SHP77 (cell line): Measurements from ENCODE around the gene PACSIN2.
A peak's percentile ranks its signal among the peaks of the same experiment; 100 is the strongest.
"Not testable (repeated sequence)": the region's sequence is repeated elsewhere in the genome, so short reads cannot be mapped to it uniquely, and the experiment has no call there.

Experiments
- DNase-seq, 2 experiments: peaks; one replicate each; lab custom pipeline; 2025; lab: John Stamatoyannopoulos, UW

PACSIN2 gene

GRCh38 chr22:42964994-42965699, 49.8 kb downstream of the PACSIN2 start:
- peak; percentile 45 to 52 for DNase-seq

- DNase-seq, result no peak
Observed at GRCh38 chr22:42963231-42963595, 51.7 kb downstream of the PACSIN2 start.

- no peak for DNase-seq
Observed at GRCh38 chr22:42962295-42963230, 52.4 kb downstream of the PACSIN2 start.

- no peak for DNase-seq
Observed at GRCh38 chr22:42961810-42962209, 53.1 kb downstream of the PACSIN2 start.

GRCh38 chr22:42961400-42961690, 53.6 kb downstream of the PACSIN2 start:
- not testable (repeated sequence) for DNase-seq

- DNase-seq, result no peak
Observed at GRCh38 chr22:42960531-42961399, 54.2 kb downstream of the PACSIN2 start.

GRCh38 chr22:42959576-42960509, 55.1 kb downstream of the PACSIN2 start:
- DNase-seq, result peak; percentile 52 to 75

GRCh38 chr22:42958937-42959336, 56.0 kb downstream of the PACSIN2 start:
- no peak for DNase-seq

- DNase-seq, result no peak
Observed at GRCh38 chr22:42957958-42958357, 57.0 kb downstream of the PACSIN2 start.

GRCh38 chr22:42957544-42957943, 57.4 kb downstream of the PACSIN2 start:
- no peak for DNase-seq

- no peak for DNase-seq
Observed at GRCh38 chr22:42955848-42956247, 59.1 kb downstream of the PACSIN2 start.

- no peak for DNase-seq
Observed at GRCh38 chr22:42955087-42955635, 59.8 kb downstream of the PACSIN2 start.

GRCh38 chr22:42953751-42954150, 61.2 kb downstream of the PACSIN2 start:
- not testable (repeated sequence) for DNase-seq

GRCh38 chr22:42951093-42951710, 63.7 kb downstream of the PACSIN2 start:
- DNase-seq, result no peak

- DNase-seq, result no peak
Observed at GRCh38 chr22:42950281-42950680, 64.7 kb downstream of the PACSIN2 start.

GRCh38 chr22:42949159-42949558, 65.8 kb downstream of the PACSIN2 start:
- DNase-seq, result no peak

GRCh38 chr22:42948294-42948693, 66.7 kb downstream of the PACSIN2 start:
- DNase-seq, result no peak

- peak; percentile 70 to 74 for DNase-seq
Observed at GRCh38 chr22:42947211-42947990, 67.5 kb downstream of the PACSIN2 start.

GRCh38 chr22:42946546-42947198, 68.3 kb downstream of the PACSIN2 start:
- no peak for DNase-seq
